HG03097 (cell line): Measurements from ENCODE around the gene KRTAP5-5.
"Not testable (repeated sequence)": the region's sequence is repeated elsewhere in the genome, so short reads cannot be mapped to it uniquely, and the experiment has no call there.

ENCODE experiments used
- ATAC-seq: cut with Tn5 transposase; IDR thresholded peaks from one replicate; pipeline ENCODE4 v1.9.1; 2021; ENCODE audit not compliant: unreplicated experiment, low FRiP score

Gene KRTAP5-5

DNA sequence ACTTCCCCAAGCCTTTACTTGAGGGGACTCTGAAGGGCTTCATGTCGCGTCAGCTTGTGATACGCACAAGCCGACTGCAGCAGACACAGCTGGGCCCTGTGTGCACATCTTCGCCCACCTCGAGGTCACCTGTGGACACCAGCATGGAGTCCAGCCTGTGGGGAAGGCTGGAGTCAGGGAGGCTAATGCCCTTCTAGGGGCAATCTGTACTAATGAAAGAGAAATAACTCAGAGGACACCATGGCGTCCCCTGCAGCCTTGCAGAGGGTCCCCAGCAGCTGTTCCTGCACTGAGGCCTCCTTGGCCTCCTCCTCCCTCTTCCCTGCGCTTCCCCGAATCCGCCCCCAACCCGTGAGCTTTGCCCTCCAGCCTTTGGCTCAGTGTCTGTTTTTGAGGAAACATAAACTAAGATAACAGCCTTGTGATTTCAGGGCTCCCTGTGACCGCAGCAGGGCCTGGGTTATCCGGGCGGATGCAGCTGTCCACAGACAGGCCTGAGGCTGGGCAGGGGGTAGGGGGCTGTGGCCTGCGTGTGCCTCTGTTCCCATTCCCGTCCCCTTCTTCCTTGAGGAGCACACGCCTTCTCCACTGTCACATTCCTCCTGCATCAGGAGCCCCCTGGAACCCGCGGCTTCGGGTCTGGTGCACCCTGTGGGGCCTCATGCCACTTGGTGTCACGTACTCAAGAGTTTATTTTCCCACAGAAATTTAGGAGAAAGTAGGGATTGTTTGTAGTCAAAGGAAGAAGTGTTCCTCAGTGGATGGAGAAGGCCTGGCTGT lies 25.0 kb downstream of the KRTAP5-5 start:
- no peak for ATAC-seq

GRCh38 chr11:1655168-1656060 lies 25.8 kb downstream of the KRTAP5-5 start:
- ATAC-seq, result no peak

DNA sequence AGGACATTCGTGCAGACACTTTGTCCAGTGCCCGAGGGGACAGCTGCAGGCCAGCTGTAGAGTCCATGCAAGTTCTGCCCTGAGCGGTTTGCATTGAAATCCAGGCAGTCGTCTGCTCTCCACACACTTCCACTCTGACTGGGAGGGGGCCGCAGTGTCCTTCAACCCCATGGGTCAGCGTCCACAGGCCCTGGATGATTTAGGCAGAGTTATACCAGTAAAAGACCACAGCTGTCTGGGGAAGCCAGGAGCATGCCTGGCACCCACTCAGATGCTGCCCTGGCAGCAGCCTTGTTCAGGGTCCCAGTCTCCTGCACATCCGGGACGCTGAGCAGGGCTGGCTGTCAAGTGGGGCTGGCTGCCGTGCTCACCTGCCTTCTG lies 26.5 kb downstream of the KRTAP5-5 start:
- no peak for ATAC-seq

GRCh38 chr11:1656670-1657069 lies 27.1 kb downstream of the KRTAP5-5 start:
- no peak for ATAC-seq

- ATAC-seq, result no peak
These were observed 29.9 kb downstream of the KRTAP5-5 start for GRCh38 chr11:1659506-1659905.

DNA sequence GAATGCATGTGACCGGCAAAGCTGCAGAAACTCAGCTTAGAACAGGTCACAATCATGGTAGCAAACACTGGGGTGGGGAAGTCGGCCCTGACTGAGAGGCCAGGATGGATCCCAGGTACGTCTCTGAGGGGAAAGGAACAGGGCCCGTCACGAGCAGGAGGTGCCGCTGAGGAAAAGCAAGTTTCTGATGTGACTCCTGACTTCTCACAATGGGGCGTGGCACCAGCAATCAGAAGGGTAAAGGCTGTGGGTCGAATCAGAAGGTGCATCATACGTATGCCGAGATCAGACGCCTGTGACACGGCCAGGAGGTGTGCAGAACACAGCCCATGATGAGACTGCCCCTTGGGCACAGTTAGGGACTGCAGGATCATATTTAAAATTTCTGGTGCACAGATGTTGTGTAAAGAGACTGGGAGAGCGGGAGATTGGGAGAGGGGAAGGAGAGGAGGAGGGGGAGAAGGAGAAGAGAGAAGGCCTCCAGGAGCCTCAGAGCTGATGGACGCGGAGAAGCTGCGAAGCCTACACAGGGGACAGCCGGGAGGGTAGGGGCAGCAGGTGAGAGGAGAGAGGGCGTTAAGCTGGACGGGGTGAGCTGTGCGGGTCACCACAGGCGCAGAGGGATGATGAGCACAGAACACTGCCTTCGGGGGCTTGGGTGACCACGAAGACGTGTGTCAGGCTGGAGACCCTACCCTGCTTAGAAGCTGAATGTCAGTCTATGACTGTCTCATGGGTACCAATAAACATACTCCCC lies 30.7 kb downstream of the KRTAP5-5 start:
- no peak for ATAC-seq

- ATAC-seq, result not testable (repeated sequence)
These were observed 32.1 kb downstream of the KRTAP5-5 start for GRCh38 chr11:1661454-1662269.

GRCh38 chr11:1662699-1663283 lies 33.2 kb downstream of the KRTAP5-5 start:
- not testable (repeated sequence) for ATAC-seq

DNA sequence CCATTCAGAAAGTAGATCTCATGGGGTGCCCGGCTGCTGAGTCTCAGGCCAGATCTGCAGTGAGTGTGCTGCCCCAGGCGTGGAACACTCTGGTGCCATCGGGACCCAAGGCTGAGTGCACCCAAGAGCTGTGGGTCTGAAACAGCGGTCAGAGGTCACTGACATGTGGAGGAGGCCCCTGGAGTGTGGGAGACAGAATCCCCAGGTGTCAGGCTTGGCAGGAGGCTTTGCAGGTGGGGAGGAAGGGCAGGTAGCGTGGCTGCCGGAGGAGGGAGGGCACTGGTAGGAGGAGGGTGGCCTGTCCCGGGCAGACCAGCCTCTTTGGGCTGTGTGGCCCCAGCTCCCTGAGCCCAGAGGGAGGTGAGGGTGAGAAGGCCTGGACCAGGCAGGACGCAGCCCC lies 35.7 kb downstream of the KRTAP5-5 start:
- no peak for ATAC-seq

GRCh38 chr11:1667121-1667850 lies 37.7 kb downstream of the KRTAP5-5 start:
- no peak for ATAC-seq

GRCh38 chr11:1667906-1668305 lies 38.3 kb downstream of the KRTAP5-5 start:
- ATAC-seq, result no peak

- no peak for ATAC-seq
These were observed 39.4 kb downstream of the KRTAP5-5 start for GRCh38 chr11:1668911-1669473.

DNA sequence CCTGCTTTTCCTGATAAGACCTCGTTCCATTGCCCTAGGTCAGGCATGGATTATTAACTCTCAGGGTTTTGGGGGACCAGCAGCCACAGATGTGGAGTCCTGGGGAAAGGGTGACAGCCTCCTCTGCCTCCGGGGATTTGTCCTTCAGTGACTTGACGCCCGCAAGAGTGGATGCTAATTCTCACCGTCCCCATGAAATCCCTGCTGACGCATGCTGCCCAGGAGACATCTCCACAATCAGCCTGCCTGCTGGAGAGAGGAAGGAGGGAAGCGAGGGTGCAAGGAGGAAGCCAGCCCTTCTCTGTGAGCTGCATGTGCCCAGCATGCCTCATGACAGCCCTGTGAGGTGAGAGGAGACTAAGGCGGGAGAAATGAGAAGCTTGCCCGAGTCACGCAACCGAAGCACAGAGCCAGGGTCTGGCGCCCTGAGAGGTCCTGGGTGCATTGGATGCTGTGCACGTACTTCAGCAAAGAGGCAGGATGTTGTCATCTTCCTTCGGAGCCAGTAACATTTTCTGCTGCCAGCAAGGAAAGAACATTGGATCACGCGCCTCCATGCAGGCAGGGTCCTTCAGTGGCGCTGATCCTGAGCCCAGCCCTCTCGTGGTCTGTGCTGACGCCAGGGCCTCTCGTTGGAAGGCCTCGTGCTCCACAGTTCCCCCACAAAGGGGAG lies 40.1 kb downstream of the KRTAP5-5 start:
- no peak for ATAC-seq

DNA sequence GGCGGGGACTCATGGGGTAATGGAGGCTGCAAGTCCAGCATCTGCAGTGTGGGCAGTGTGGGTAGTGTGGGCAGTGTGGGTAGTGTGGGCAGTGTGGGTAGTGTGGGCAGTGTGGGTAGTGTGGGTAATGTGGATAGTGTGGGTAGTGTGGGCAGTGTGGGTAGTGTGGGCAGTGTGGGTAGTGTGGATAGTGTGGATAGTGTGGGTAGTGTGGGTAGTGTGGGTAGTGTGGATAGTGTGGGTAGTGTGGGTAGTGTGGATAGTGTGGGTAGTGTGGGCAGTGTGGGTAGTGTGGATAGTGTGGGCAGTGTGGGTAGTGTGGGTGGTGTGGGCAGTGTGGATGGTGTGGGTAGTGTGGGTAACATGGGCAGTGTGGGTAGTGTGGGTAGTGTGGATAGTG lies 40.9 kb downstream of the KRTAP5-5 start:
- ATAC-seq, result not testable (repeated sequence)

DNA sequence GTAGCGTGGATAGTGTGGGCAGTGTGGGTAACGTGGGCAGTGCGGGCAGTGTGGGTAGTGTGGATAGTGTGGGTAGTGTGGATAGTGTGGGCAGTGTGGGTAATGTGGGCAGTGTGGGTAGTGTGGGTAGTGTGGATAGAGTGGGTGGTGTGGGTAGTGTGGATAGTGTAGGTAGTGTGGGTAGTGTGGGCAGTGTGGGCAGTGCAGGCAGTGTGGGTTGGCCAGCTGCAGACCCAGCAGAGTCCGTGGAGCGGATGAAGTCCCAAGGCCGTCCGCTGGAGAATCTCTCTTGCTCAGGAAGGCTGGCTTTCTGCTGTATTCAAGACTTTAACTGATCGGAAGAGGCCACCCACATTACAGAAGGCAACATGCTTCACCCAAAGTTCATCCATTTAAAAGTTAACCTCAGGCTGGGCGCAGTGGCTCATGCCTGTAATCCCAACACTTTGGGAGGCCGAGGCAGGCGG lies 41.4 kb downstream of the KRTAP5-5 start:
- ATAC-seq, result no peak

DNA sequence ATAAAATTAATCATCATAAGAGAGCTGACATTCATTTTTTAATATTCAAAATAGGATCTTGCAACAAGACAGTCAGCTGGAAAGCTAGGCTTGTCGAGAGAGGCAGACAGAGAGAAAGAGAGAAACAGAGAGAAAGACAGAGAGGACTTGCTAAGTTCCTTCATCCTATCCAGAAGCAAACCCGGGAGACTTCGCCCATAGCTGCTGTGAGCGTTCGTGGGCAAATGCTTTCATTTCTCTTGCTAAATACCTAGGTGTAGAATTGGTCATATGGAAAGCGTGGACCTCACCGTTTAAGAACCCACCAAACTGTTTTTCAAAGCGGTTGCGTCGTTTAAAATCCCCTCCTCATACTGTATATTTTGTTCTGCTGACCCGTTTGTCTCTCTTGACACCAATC lies 42.1 kb downstream of the KRTAP5-5 start:
- ATAC-seq, result no peak

DNA sequence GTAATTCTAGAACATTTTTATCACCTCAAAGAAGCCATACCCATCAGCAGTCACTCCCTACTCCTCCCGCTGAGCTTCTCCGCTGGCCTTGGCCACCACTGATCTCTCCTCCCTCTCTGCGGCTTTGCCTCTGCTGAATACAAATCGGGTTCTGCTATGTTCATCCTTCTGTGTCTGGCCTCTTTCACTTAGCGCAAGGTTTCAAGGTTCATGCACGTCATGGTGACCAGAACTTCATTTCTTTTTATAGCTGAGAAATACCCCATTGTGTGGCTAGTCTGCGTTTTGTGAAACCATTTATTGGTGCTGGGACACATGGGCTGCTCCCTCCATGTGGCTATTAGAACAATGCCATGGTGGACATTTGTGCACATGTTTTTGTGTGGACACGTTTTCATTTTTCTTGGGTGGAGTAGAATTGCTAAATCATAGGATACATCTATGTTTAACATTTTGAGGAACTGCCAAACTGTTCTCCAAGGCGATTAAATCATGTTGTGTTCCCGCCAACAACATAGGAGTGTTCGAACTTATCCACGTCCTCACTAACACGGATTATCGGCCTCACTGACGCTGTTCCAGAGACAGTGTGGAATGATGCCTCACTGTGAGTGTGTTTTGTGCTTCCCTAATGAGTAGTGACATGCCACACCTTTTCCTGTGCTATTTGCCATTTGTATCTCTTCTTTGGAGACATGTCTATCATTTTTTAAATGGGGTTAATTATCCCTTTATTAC lies 43.2 kb downstream of the KRTAP5-5 start:
- no peak for ATAC-seq
